ENCODE data around the gene NOXO1. TPM values are rescaled to one million over a fixed set of nuclear protein-coding genes. Genes with fewer than 3 reads are reported as not detected.
"Not testable (repeated sequence)": the region's sequence is repeated elsewhere in the genome, so short reads cannot be mapped to it uniquely, and the experiment has no call there.

The NOXO1 gene
- total RNA-seq, 6 donors from 2014 or later: 2.1 to 5.4 (median 5.0) TPM; not detected in 1

GRCh38 chr16:2015117-2015946 lies 34.1 kb upstream of the NOXO1 start:
- H3K9me3 ChIP-seq: no peaks in the 10 kb centered on the region
- H3K27me3 ChIP-seq: peaks cover 0 to 16% (median 10%) of the 10 kb centered on the region in 4 donors
- no peaks in the 10 kb centered on the region for H3K36me3 ChIP-seq
- no peak overlapping the region for H3K27ac ChIP-seq
- peak; percentile 45 to 64 for DNase-seq
- WGBS, 2 donors: 69 to 84% methylated on average over 16 to 24 of the region's 24 CpGs
- H3K4me3 ChIP-seq: no peak overlapping the region
- peak; percentile 65 to 71 for ATAC-seq (ENCODE audit: low FRiP score in 2 of 2)
- peaks cover 8 to 25% (median 13%) of the 10 kb centered on the region in 4 donors for H3K4me1 ChIP-seq
- TF ChIP-seq EP300 (IDR thresholded peaks at IDR 0.05): no peak
- TF ChIP-seq POLR2A (IDR thresholded peaks at IDR 0.05): peak in 1 of 4 donors; percentile 15
- TF ChIP-seq POLR2AphosphoS5 (IDR thresholded peaks at IDR 0.05): no peak
- TF ChIP-seq CTCF (IDR thresholded peaks at IDR 0.05): no peak

GRCh38 chr16:2013527-2013926 lies 32.3 kb upstream of the NOXO1 start:
- TF ChIP-seq EP300 (IDR thresholded peaks at IDR 0.05): no peak
- no peak for TF ChIP-seq CTCF (IDR thresholded peaks at IDR 0.05)
- TF ChIP-seq POLR2A (IDR thresholded peaks at IDR 0.05): no peak
- TF ChIP-seq POLR2AphosphoS5 (IDR thresholded peaks at IDR 0.05): no peak

GRCh38 chr16:2011726-2012125 lies 30.5 kb upstream of the NOXO1 start:
- not testable (repeated sequence) for ATAC-seq (ENCODE audit: low FRiP score in 2 of 2); DNase-seq; H3K9me3 ChIP-seq; H3K4me3 ChIP-seq; H3K27me3 ChIP-seq; H3K36me3 ChIP-seq; H3K27ac ChIP-seq
- WGBS, 2 donors: 84% methylated on average over 9 of the region's 9 CpGs
- H3K4me1 ChIP-seq: peaks cover 29 to 42% (median 30%) of the 10 kb centered on the region in 4 donors

More at GRCh38 chr16:2013527-2013926, 32.3 kb upstream of the NOXO1 start:
- H3K4me1 ChIP-seq: peaks cover 11 to 24% (median 13%) of the 10 kb centered on the region in 4 donors
- H3K4me3 ChIP-seq: no peak overlapping the region
- ATAC-seq (ENCODE audit: low FRiP score in 2 of 2) (no peak), DNase-seq (peak in 1 of 2 donors; percentile 58)
- H3K27ac ChIP-seq: no peak overlapping the region
- WGBS, 2 donors: 90 to 98% methylated on average over 15 of the region's 15 CpGs
- H3K9me3 ChIP-seq: no peaks in the 10 kb centered on the region
- H3K36me3 ChIP-seq: no peaks in the 10 kb centered on the region
- no peaks in the 10 kb centered on the region for H3K27me3 ChIP-seq

GRCh38 chr16:2009791-2010510 lies 28.7 kb upstream of the NOXO1 start, which contains the start of gene ZNF598:
Gene ZNF598 (minus strand): TSS chr16:2009821.
- WGBS, 2 donors: 3 to 6% methylated on average over 11 to 30 of the region's 52 CpGs
- ATAC-seq (ENCODE audit: low FRiP score in 2 of 2): peak; percentile 92 to 96
- DNase-seq: peak; percentile 81 to 97
- no peaks in the 10 kb centered on the region for H3K36me3 ChIP-seq
- TF ChIP-seq EP300 (IDR thresholded peaks at IDR 0.05): no peak
- peak in 3 of 4 donors; percentile 49 to 94 (median 88) for TF ChIP-seq POLR2A (IDR thresholded peaks at IDR 0.05)
- TF ChIP-seq CTCF (IDR thresholded peaks at IDR 0.05): peak in 3 of 6 experiments; percentile 3 to 16 (median 11)
- peak; percentile 80 to 93 for TF ChIP-seq POLR2AphosphoS5 (IDR thresholded peaks at IDR 0.05)
- peaks cover 40 to 52% (median 43%) of the 10 kb centered on the region in 4 donors for H3K4me1 ChIP-seq
- no peaks in the 10 kb centered on the region for H3K27me3 ChIP-seq
- peak within 1 kb of the TSS; percentile 85 to 96 (median 94) for H3K27ac ChIP-seq
- H3K9me3 ChIP-seq: no peaks in the 10 kb centered on the region
- H3K4me3 ChIP-seq: peak within 1 kb of the TSS; percentile 67 to 100 (median 96)

GRCh38 chr16:2009164-2009711 lies 28.0 kb upstream of the NOXO1 start:
- H3K36me3 ChIP-seq: no peaks in the 10 kb centered on the region
- H3K9me3 ChIP-seq: no peaks in the 10 kb centered on the region
- H3K27me3 ChIP-seq: no peaks in the 10 kb centered on the region
- peaks cover 47 to 59% (median 51%) of the 10 kb centered on the region in 4 donors for H3K4me1 ChIP-seq
- peak in 1 of 2 donors; percentile 4 for ATAC-seq (ENCODE audit: low FRiP score in 2 of 2)
- peak in 2 of 6 experiments; percentile 17 to 22 for TF ChIP-seq CTCF (IDR thresholded peaks at IDR 0.05)
- TF ChIP-seq POLR2AphosphoS5 (IDR thresholded peaks at IDR 0.05): no peak
- peak overlapping the region; percentile 85 to 96 (median 94) for H3K27ac ChIP-seq
- 1% methylated on average over 30 of the region's 55 CpGs; no CpG with 5 or more reads in 1 of the 2 donors for WGBS, 2 donors
- H3K4me3 ChIP-seq: peak overlapping the region; percentile 67 to 100 (median 96)
- DNase-seq: peak in 1 of 2 donors; percentile 91

All from upper lobe of left lung (tissue), 6 donors.